PC-3 (cell line): ENCODE results near the gene GAD1.

ENCODE experiments used
- CTCF ChIP-seq: fragments of 300-600 bp; sonication (generic); conservative IDR thresholded peaks from 2 replicates; pipeline ENCODE4 v1.5.1; 2017; ENCODE audit warnings: antibody characterized with exemption, low read depth, mild to moderate bottlenecking, low read length
- EZH2 ChIP-seq: fragments of 300-600 bp; sonication (generic); IDR thresholded peaks from one replicate; pipeline ENCODE4 v1.6.1; 2017; ENCODE audit warnings: antibody characterized with exemption, mild to moderate bottlenecking, low read length; ENCODE audit not compliant: unreplicated experiment
- EZH2phosphoT487 ChIP-seq: fragments of 300-600 bp; sonication (generic); IDR thresholded peaks from 2 replicates; pipeline ENCODE4 v1.6.1; 2018; ENCODE audit warnings: mild to moderate bottlenecking, antibody characterized with exemption, low read length, borderline replicate concordance

DNA sequence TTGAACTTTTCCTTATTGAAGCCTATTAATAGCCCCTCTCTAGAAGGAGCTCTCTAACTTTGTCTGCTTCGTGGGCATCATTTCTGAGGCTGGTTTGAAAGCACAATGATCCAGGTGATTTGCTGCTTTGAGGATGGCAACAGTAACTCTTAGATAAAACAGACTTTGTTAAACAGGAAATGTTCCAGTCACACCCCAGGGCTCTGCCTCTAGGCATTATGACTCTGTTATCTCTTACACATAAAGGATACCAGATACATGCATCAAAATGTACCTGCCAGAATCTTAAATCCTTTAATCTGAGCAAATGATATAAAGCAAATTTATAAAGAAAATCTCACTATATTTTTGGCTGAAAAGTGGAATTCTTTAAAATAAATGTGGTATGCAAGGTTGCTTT is 52.3 kb downstream of the GAD1 start:
- TF ChIP-seq CTCF (no peak), EZH2 (no peak), EZH2phosphoT487 (no peak)
